NCI-H2107 treated with DMSO at 0.1 percent for 48 hours (cell line): Measurements from ENCODE around the gene SFT2D1.

Experiments used
- DNase-seq: peaks from one replicate; lab custom pipeline; 2025; ENCODE audit not compliant: unreplicated experiment; lab: John Stamatoyannopoulos, UW

Gene SFT2D1

GRCh38 chr6:166308033-166308768 lies 34.1 kb downstream of the SFT2D1 start, which contains the start of gene PRR18:
TSS of gene PRR18 (minus strand) at chr6:166308392. CDS start at chr6:166308142, 250 bp downstream.
- no peak for DNase-seq

- DNase-seq: no peak
Measured at GRCh38 chr6:166307082-166308032, 35.0 kb downstream of the SFT2D1 start.

GRCh38 chr6:166306378-166307081 lies 35.8 kb downstream of the SFT2D1 start:
- DNase-seq: no peak

GRCh38 chr6:166305562-166306117 lies 36.7 kb downstream of the SFT2D1 start:
- no peak for DNase-seq

- no peak for DNase-seq
Measured at GRCh38 chr6:166304106-166304505, 38.2 kb downstream of the SFT2D1 start.

GRCh38 chr6:166301611-166302529 lies 40.5 kb downstream of the SFT2D1 start:
- no peak for DNase-seq

GRCh38 chr6:166300357-166300987 lies 41.9 kb downstream of the SFT2D1 start:
- DNase-seq: no peak

- DNase-seq: no peak
Measured at GRCh38 chr6:166297606-166298005, 44.7 kb downstream of the SFT2D1 start.

- no peak for DNase-seq
Measured at GRCh38 chr6:166296035-166296883, 46.1 kb downstream of the SFT2D1 start.

GRCh38 chr6:166293731-166294584 lies 48.4 kb downstream of the SFT2D1 start:
- no peak for DNase-seq

- no peak for DNase-seq
Measured at GRCh38 chr6:166289207-166290060, 52.9 kb downstream of the SFT2D1 start.

- no peak for DNase-seq
Measured at GRCh38 chr6:166286839-166287271, 55.5 kb downstream of the SFT2D1 start.

GRCh38 chr6:166285233-166285632 lies 57.1 kb downstream of the SFT2D1 start:
- DNase-seq: no peak

GRCh38 chr6:166284640-166285039 lies 57.7 kb downstream of the SFT2D1 start:
- no peak for DNase-seq

GRCh38 chr6:166282394-166283032 lies 59.8 kb downstream of the SFT2D1 start:
- no peak for DNase-seq

- no peak for DNase-seq
Measured at GRCh38 chr6:166281104-166281503, 61.2 kb downstream of the SFT2D1 start.
